ENCODE data around the gene PTPA. TPM values are rescaled to one million over a fixed set of nuclear protein-coding genes. Genes with fewer than 3 reads are reported as not detected.

The PTPA gene
- total and polyA plus RNA-seq, 7 experiments from 2014 or later = 12.6 to 110 (median 48.1) TPM

DNA sequence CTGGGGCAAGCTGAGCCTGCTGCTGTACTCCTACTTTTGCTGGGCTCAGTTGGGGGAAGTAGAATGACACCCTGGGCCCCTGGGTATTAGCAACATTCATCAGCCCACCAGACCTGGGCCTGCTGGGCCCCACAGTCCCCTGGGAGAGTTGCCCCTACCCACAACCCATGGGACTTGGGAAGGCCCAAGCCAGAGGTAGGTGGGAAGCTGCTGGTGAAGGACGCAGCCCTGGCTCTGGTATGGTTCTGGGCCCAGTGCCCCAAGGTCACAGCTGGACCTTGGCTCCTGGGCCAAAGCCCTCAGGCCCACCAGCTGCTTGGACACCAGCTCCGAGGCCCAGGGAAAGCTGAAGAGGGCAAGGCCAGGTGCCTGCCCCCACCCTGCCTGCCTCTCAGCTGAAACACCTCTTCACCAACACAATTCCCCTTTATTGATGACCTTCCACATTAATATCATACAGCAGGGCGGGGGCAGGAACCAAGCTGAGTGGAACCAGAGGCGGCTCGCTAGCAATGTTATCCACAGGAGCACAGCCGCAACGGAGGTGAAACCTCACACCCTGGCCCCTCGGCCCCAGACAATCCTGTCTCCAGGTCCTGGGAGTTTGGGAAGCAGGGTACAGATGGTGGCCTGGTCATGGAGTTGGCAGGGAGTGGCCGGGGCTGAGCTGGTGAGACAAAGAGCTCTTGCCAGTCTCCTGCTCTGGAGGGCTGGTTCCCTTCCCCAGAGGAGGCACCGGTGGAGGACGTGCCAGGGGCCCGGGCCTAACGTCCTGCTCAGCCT lies 16.6 kb upstream of the PTPA start:
- ChIA-PET POLR2A (interaction anchor here (0.5 to 1.1 kb wide), 2 partner anchors 11 to 41 kb away, joined by 3 read pairs; no protein-coding TSS in a partner anchor), CTCF (no interaction called here)
- no peak overlapping the region for H3K27ac Mint-ChIP-seq

GRCh38 chr9:129095170-129095667 lies 16.0 kb upstream of the PTPA start:
- ChIA-PET POLR2A (interaction anchor here (0.5 to 1.1 kb wide), 2 partner anchors 14 to 40 kb away, joined by 3 read pairs; no protein-coding TSS in a partner anchor), CTCF (no interaction called here)
- H3K4me3 Mint-ChIP-seq = no peak overlapping the region
- DNase-seq = no peak
- H3K4me1 ChIP-seq (ENCODE audit: control insufficient read depth in 2 of 2, insufficient read depth in 2 of 2, low read length in 2 of 2) = no peaks in the 10 kb centered on the region
- H3K27ac ChIP-seq (ENCODE audit: low read depth, low read length) = no peak overlapping the region
- H3K4me1 Mint-ChIP-seq = peaks cover 0 to 2% (median 0%) of the 10 kb centered on the region in 7 donors
- no peak overlapping the region for H3K27ac Mint-ChIP-seq
- no peak overlapping the region for H3K4me3 ChIP-seq (ENCODE audit: low read length)
- ATAC-seq = no peak
- H3K9me3 Mint-ChIP-seq = no peaks in the 10 kb centered on the region
- H3K9me3 ChIP-seq (ENCODE audit: control insufficient read depth in 2 of 3, low read length in 3 of 3) = no peaks in the 10 kb centered on the region
- H3K27me3 ChIP-seq (ENCODE audit: control insufficient read depth in 2 of 2, insufficient read depth in 2 of 2, low read length in 2 of 2) = no peaks in the 10 kb centered on the region
- H3K36me3 Mint-ChIP-seq = peaks cover 0 to 5% (median 0%) of the 10 kb centered on the region in 5 donors
- intact Hi-C loops (cut with micrococcal nuclease) = no loop called here
- H3K27me3 Mint-ChIP-seq = no peaks in the 10 kb centered on the region
- peaks cover 0 to 25% (median 0%) of the 10 kb centered on the region in 3 experiments for H3K36me3 ChIP-seq (ENCODE audit: control insufficient read depth in 2 of 3, insufficient read depth in 3 of 3, low read length in 3 of 3)

More for the DNA sequence above, 16.6 kb upstream of the PTPA start:
- Histone ChIP-seq H3K4me1 (ENCODE audit: control insufficient read depth in 2 of 2, insufficient read depth in 2 of 2, low read length in 2 of 2) (no peaks in the 10 kb centered on the region), H3K27ac (ENCODE audit: low read depth, low read length) (no peak overlapping the region), H3K36me3 (ENCODE audit: control insufficient read depth in 2 of 3, insufficient read depth in 3 of 3, low read length in 3 of 3) (peaks cover 0 to 30% (median 0%) of the 10 kb centered on the region in 3 experiments), H3K9me3 (ENCODE audit: control insufficient read depth in 2 of 3, low read length in 3 of 3) (no peaks in the 10 kb centered on the region), H3K4me3 (ENCODE audit: low read length) (no peak overlapping the region), H3K27me3 (ENCODE audit: control insufficient read depth in 2 of 2, insufficient read depth in 2 of 2, low read length in 2 of 2) (no peaks in the 10 kb centered on the region)
- intact Hi-C loops (cut with micrococcal nuclease) = no loop called here
- H3K9me3 Mint-ChIP-seq = no peaks in the 10 kb centered on the region
- H3K36me3 Mint-ChIP-seq = peaks cover 0 to 11% (median 0%) of the 10 kb centered on the region in 5 donors
- peaks cover 0 to 2% (median 0%) of the 10 kb centered on the region in 7 donors for H3K4me1 Mint-ChIP-seq
- no peaks in the 10 kb centered on the region for H3K27me3 Mint-ChIP-seq
- ATAC-seq (no peak), DNase-seq (no peak)
- H3K4me3 Mint-ChIP-seq = no peak overlapping the region

DNA sequence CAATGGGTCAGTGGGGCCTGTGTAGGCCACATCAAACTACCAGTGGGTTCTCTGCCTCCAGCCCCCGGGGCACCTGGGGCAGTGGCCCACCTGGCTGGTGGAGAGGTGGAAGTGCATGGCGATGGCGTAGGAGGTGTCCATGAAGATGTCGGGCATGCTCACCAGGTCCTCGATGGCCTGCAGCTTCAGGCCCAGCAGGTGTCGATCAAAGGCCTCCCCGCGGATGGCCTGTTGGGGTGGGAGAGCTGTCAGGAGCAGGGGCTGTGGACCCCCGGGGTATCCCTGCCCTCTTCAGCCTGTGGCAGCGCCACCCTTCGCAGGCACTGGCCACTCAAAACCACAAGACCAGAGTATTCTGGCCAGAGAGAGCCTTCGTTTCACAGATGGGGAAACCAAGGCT lies 15.3 kb upstream of the PTPA start:
- Histone ChIP-seq H3K9me3 (ENCODE audit: control insufficient read depth in 2 of 3, low read length in 3 of 3) (no peaks in the 10 kb centered on the region), H3K27me3 (ENCODE audit: control insufficient read depth in 2 of 2, insufficient read depth in 2 of 2, low read length in 2 of 2) (no peaks in the 10 kb centered on the region), H3K4me1 (ENCODE audit: control insufficient read depth in 2 of 2, insufficient read depth in 2 of 2, low read length in 2 of 2) (no peaks in the 10 kb centered on the region), H3K36me3 (ENCODE audit: control insufficient read depth in 2 of 3, insufficient read depth in 3 of 3, low read length in 3 of 3) (peaks cover 0 to 18% (median 0%) of the 10 kb centered on the region in 3 experiments), H3K4me3 (ENCODE audit: low read length) (no peak overlapping the region), H3K27ac (ENCODE audit: low read depth, low read length) (no peak overlapping the region)
- Mint-ChIP-seq H3K9me3 (no peaks in the 10 kb centered on the region), H3K27me3 (no peaks in the 10 kb centered on the region), H3K4me1 (peaks cover 0 to 2% (median 0%) of the 10 kb centered on the region in 7 donors), H3K36me3 (peaks cover 0 to 3% (median 0%) of the 10 kb centered on the region in 5 donors), H3K4me3 (no peak overlapping the region), H3K27ac (no peak overlapping the region)
- ChIA-PET CTCF (no interaction called here), POLR2A (interaction anchor here (0.6 to 1.1 kb wide), 2 partner anchors 14 to 39 kb away, joined by 3 read pairs; no protein-coding TSS in a partner anchor)
- intact Hi-C loops (cut with micrococcal nuclease) = no loop called here
- no peak for DNase-seq
- ATAC-seq = no peak

- DNase-seq (no peak), ATAC-seq (no peak)
- no peaks in the 10 kb centered on the region for H3K9me3 ChIP-seq (ENCODE audit: control insufficient read depth in 2 of 3, low read length in 3 of 3)
- Mint-ChIP-seq H3K27me3 (no peaks in the 10 kb centered on the region), H3K4me1 (peaks cover 0 to 2% (median 0%) of the 10 kb centered on the region in 7 donors), H3K36me3 (peaks cover 0 to 3% (median 0%) of the 10 kb centered on the region in 5 donors), H3K27ac (no peak overlapping the region), H3K9me3 (no peaks in the 10 kb centered on the region), H3K4me3 (no peak overlapping the region)
- CTCF ChIA-PET = no interaction called here
- H3K27ac ChIP-seq (ENCODE audit: low read depth, low read length) = no peak overlapping the region
- intact Hi-C loops (cut with micrococcal nuclease) = no loop called here
- H3K36me3 ChIP-seq (ENCODE audit: control insufficient read depth in 2 of 3, insufficient read depth in 3 of 3, low read length in 3 of 3) = peaks cover 0 to 18% (median 0%) of the 10 kb centered on the region in 3 experiments
- no peak overlapping the region for H3K4me3 ChIP-seq (ENCODE audit: low read length)
- H3K27me3 ChIP-seq (ENCODE audit: control insufficient read depth in 2 of 2, insufficient read depth in 2 of 2, low read length in 2 of 2) = no peaks in the 10 kb centered on the region
- POLR2A ChIA-PET = no interaction called here
- H3K4me1 ChIP-seq (ENCODE audit: control insufficient read depth in 2 of 2, insufficient read depth in 2 of 2, low read length in 2 of 2) = no peaks in the 10 kb centered on the region
These were observed 13.4 kb upstream of the PTPA start for GRCh38 chr9:129097671-129098306.

- Mint-ChIP-seq H3K27me3 (no peaks in the 10 kb centered on the region), H3K27ac (peak overlapping the region in 1 of 9 donors; percentile 41), H3K4me1 (peaks cover 0 to 2% (median 0%) of the 10 kb centered on the region in 7 donors), H3K9me3 (no peaks in the 10 kb centered on the region), H3K4me3 (no peak overlapping the region), H3K36me3 (peaks cover 0 to 3% (median 0%) of the 10 kb centered on the region in 5 donors)
- intact Hi-C loops (cut with micrococcal nuclease) = no loop called here
- Histone ChIP-seq H3K9me3 (ENCODE audit: control insufficient read depth in 2 of 3, low read length in 3 of 3) (no peaks in the 10 kb centered on the region), H3K36me3 (ENCODE audit: control insufficient read depth in 2 of 3, insufficient read depth in 3 of 3, low read length in 3 of 3) (peaks cover 0 to 18% (median 0%) of the 10 kb centered on the region in 3 experiments), H3K27ac (ENCODE audit: low read depth, low read length) (no peak overlapping the region), H3K4me1 (ENCODE audit: control insufficient read depth in 2 of 2, insufficient read depth in 2 of 2, low read length in 2 of 2) (no peaks in the 10 kb centered on the region), H3K4me3 (ENCODE audit: low read length) (no peak overlapping the region), H3K27me3 (ENCODE audit: control insufficient read depth in 2 of 2, insufficient read depth in 2 of 2, low read length in 2 of 2) (no peaks in the 10 kb centered on the region)
- no peak for ATAC-seq
- CTCF ChIA-PET = no interaction called here
- no peak for DNase-seq
- POLR2A ChIA-PET = no interaction called here
These were observed 12.9 kb upstream of the PTPA start for GRCh38 chr9:129098328-129098727.

- Mint-ChIP-seq H3K27me3 (no peaks in the 10 kb centered on the region), H3K4me1 (no peaks in the 10 kb centered on the region), H3K27ac (no peak overlapping the region), H3K36me3 (peaks cover 0 to 3% (median 0%) of the 10 kb centered on the region in 5 donors), H3K9me3 (no peaks in the 10 kb centered on the region), H3K4me3 (no peak overlapping the region)
- intact Hi-C loops (cut with micrococcal nuclease) = no loop called here
- POLR2A ChIA-PET = interaction anchor here (0.7 kb wide), 1 partner anchor 22 kb away, joined by 3 read pairs; no protein-coding TSS in a partner anchor
- Histone ChIP-seq H3K4me3 (ENCODE audit: low read length) (no peak overlapping the region), H3K36me3 (ENCODE audit: control insufficient read depth in 2 of 3, insufficient read depth in 3 of 3, low read length in 3 of 3) (peaks cover 0 to 11% (median 0%) of the 10 kb centered on the region in 3 experiments), H3K4me1 (ENCODE audit: control insufficient read depth in 2 of 2, insufficient read depth in 2 of 2, low read length in 2 of 2) (no peaks in the 10 kb centered on the region), H3K9me3 (ENCODE audit: control insufficient read depth in 2 of 3, low read length in 3 of 3) (no peaks in the 10 kb centered on the region), H3K27ac (ENCODE audit: low read depth, low read length) (no peak overlapping the region), H3K27me3 (ENCODE audit: control insufficient read depth in 2 of 2, insufficient read depth in 2 of 2, low read length in 2 of 2) (no peaks in the 10 kb centered on the region)
- ATAC-seq (no peak), DNase-seq (no peak)
- CTCF ChIA-PET = no interaction called here
These were observed 10.6 kb upstream of the PTPA start for GRCh38 chr9:129100383-129101169.

Data from naive thymus-derived CD4-positive, alpha-beta T cell (primary cell).